Fibroblast of lung (primary cell): Measurements from ENCODE around the gene DLL1. TPM values are rescaled to one million over a fixed set of nuclear protein-coding genes. Genes with fewer than 3 reads are reported as not detected.

ENCODE experiments used
- DNase-seq, 2 donors: peaks; one replicate each; pipeline versions ENCODE4 v3.0.0 to v3.0.0-alpha.2; 2010; ENCODE audit warnings: low read depth in 2 of 2
- H2AFZ ChIP-seq: 2 replicates; pipeline ENCODE4 v1.5.1; 2012; ENCODE audit warnings: low read length, control low read depth, inconsistent platforms
- H3K27ac ChIP-seq: 2 replicates; pipeline ENCODE4 v1.5.1; 2011; ENCODE audit warnings: low read length, control low read depth; ENCODE audit not compliant: insufficient read depth
- H3K27me3 ChIP-seq: 2 replicates; pipeline ENCODE4 v1.5.1; 2011; ENCODE audit warnings: mild to moderate bottlenecking, low read length; ENCODE audit not compliant: control insufficient read depth, insufficient read depth
- H3K36me3 ChIP-seq: 2 replicates; pipeline ENCODE4 v1.5.1; 2011; ENCODE audit warnings: low read length; ENCODE audit not compliant: control insufficient read depth, insufficient read depth
- H3K4me1 ChIP-seq: 2 replicates; pipeline ENCODE4 v1.5.1; 2011; ENCODE audit warnings: low read length; ENCODE audit not compliant: control insufficient read depth, insufficient read depth; ENCODE audit errors: extremely low read depth
- H3K4me2 ChIP-seq: 2 replicates; pipeline ENCODE4 v1.5.1; 2011; ENCODE audit warnings: low read length, control low read depth; ENCODE audit not compliant: insufficient read depth; ENCODE audit errors: extremely low read depth
- H3K4me3 ChIP-seq, 4 experiments: fragments of 200-600 bp in 1 of 4; sonication (generic) in 1 of 4; replicated peaks in 1 of 4; 2 replicates each; pipeline ENCODE4 v1.5.1; 2011 to 2016; ENCODE audit warnings: low read length in 4 of 4, low read depth in 3 of 4, mild to moderate bottlenecking in 3 of 4, control low read depth in 2 of 4, inconsistent platforms in 1 of 4, mixed read lengths in 1 of 4; ENCODE audit not compliant: insufficient read depth in 1 of 4; ENCODE audit errors: control extremely low read depth in 1 of 4
- H3K79me2 ChIP-seq: 2 replicates; pipeline ENCODE4 v1.5.1; 2012; ENCODE audit warnings: mild to moderate bottlenecking, low read length, inconsistent platforms; ENCODE audit not compliant: control insufficient read depth, insufficient read depth
- H3K9ac ChIP-seq: 2 replicates; pipeline ENCODE4 v1.5.1; 2011; ENCODE audit warnings: mild to moderate bottlenecking, low read length, control low read depth; ENCODE audit not compliant: insufficient read depth
- H3K9me3 ChIP-seq: 2 replicates; pipeline ENCODE4 v1.5.1; 2012; ENCODE audit warnings: low read depth, low read length; ENCODE audit not compliant: control insufficient read depth, insufficient read depth
- H4K20me1 ChIP-seq: 2 replicates; pipeline ENCODE4 v1.5.1; 2011; ENCODE audit warnings: low read length; ENCODE audit not compliant: control insufficient read depth, insufficient read depth; ENCODE audit errors: extremely low read depth
- CTCF ChIP-seq, 2 donors: IDR thresholded peaks in 1 of 2; conservative IDR thresholded peaks in 1 of 2; 1 replicate in 1 of 2; 2 replicates in 1 of 2; pipeline ENCODE4 v1.5.1; 2011 to 2012; ENCODE audit warnings: low read length in 2 of 2, control low read depth in 1 of 2, inconsistent platforms in 1 of 2, low read depth in 1 of 2, mild to moderate bottlenecking in 1 of 2
- EZH2 ChIP-seq: IDR thresholded peaks from 2 replicates; pipeline ENCODE4 v1.5.1; 2012; ENCODE audit warnings: low read length, control low read depth, mild to moderate bottlenecking; ENCODE audit errors: missing control alignments
- polyA plus RNA-seq, 2 donors: library from polyadenylated mRNA; depleted of rRNA in 1 of 2; stranded (reverse) in 1 of 2; unstranded in 1 of 2; fragments of >200 nt; gene quantifications; 2 replicates each; pipeline ENCODE4 v1.2.1, GENCODE V29; 2011 to 2012; ENCODE audit warnings: missing spikeins in 1 of 2
- total RNA-seq: library from RNA; depleted of rRNA; stranded (reverse); fragments of >200 nt; gene quantifications from 2 replicates; pipeline ENCODE4 v1.2.1, GENCODE V29; 2014

Gene DLL1
- total and polyA plus RNA-seq, 2 donors (not counting 1 experiment from before 2014, with no cell fraction given), result 0.69 to 12.4 TPM

GRCh38 chr6:170261643-170262488 is 29.0 kb downstream of the DLL1 start:
- Histone ChIP-seq H2AFZ (no peak overlapping the region), H3K4me2 (no peak overlapping the region), H3K4me3 (no peak overlapping the region), H3K79me2 (no peaks in the 10 kb centered on the region), H3K36me3 (no peaks in the 10 kb centered on the region), H4K20me1 (no peaks in the 10 kb centered on the region), H3K27ac (no peak overlapping the region), H3K9me3 (no peaks in the 10 kb centered on the region), H3K9ac (no peak overlapping the region), H3K4me1 (no peaks in the 10 kb centered on the region), H3K27me3 (no peaks in the 10 kb centered on the region)
- TF ChIP-seq EZH2 (no peak), CTCF (conservative IDR thresholded peaks at IDR 0.05 in 1 of 2, IDR thresholded peaks at IDR 0.05 in 1 of 2; ENCODE audit: low read depth in 1 of 2, low read length in 2 of 2) (no peak)
- DNase-seq, result no peak

GRCh38 chr6:170260686-170261085 is 30.2 kb downstream of the DLL1 start:
- Histone ChIP-seq H3K4me1 (no peaks in the 10 kb centered on the region), H2AFZ (no peak overlapping the region), H4K20me1 (no peaks in the 10 kb centered on the region), H3K4me2 (no peak overlapping the region), H3K79me2 (no peaks in the 10 kb centered on the region), H3K27ac (no peak overlapping the region), H3K36me3 (no peaks in the 10 kb centered on the region), H3K9me3 (no peaks in the 10 kb centered on the region), H3K9ac (no peak overlapping the region), H3K27me3 (no peaks in the 10 kb centered on the region), H3K4me3 (no peak overlapping the region)
- TF ChIP-seq EZH2, result no peak
- no peak for TF ChIP-seq CTCF (conservative IDR thresholded peaks at IDR 0.05 in 1 of 2, IDR thresholded peaks at IDR 0.05 in 1 of 2; ENCODE audit: low read depth in 1 of 2, low read length in 2 of 2)
- no peak for DNase-seq

DNA sequence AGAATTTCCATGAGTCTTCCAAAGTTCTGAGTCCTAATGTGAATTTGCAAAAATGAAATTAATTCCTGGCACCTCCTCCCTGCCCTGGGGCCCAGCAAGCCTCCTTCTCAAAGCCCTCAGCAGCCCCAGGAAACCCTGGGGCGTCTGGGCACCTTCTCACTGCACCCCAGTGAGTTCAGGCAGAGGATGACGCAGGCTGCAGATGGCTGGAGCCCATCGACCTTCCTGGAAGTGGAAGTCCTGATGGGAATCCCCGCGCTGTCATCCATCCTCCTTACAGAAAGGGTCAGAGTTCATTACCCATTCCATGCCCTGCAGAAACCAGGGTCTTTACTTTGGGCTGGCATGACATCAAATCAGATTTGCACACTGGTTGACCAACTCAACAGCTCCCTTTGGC is 31.6 kb downstream of the DLL1 start:
- Histone ChIP-seq H3K36me3 (no peaks in the 10 kb centered on the region), H3K27ac (no peak overlapping the region), H3K9me3 (no peaks in the 10 kb centered on the region), H3K27me3 (no peaks in the 10 kb centered on the region), H3K79me2 (no peaks in the 10 kb centered on the region), H3K4me3 (no peak overlapping the region), H2AFZ (no peak overlapping the region), H4K20me1 (no peaks in the 10 kb centered on the region), H3K4me2 (no peak overlapping the region), H3K4me1 (no peaks in the 10 kb centered on the region), H3K9ac (no peak overlapping the region)
- TF ChIP-seq CTCF (conservative IDR thresholded peaks at IDR 0.05 in 1 of 2, IDR thresholded peaks at IDR 0.05 in 1 of 2; ENCODE audit: low read depth in 1 of 2, low read length in 2 of 2) (no peak), EZH2 (no peak)
- no peak for DNase-seq
